Body of pancreas (tissue), 4 donors: ENCODE data around the gene TRAF3. TPM values are rescaled to one million over a fixed set of nuclear protein-coding genes. Genes with fewer than 3 reads are reported as not detected.
"Not testable (repeated sequence)": the region's sequence is repeated elsewhere in the genome, so short reads cannot be mapped to it uniquely, and the experiment has no call there.

Experiments
- ATAC-seq: fragments of 150-250 bp; one replicate; pipeline ENCODE4 v1.9.1; 2016
- DNase-seq, 4 donors: peaks; one replicate each; pipeline ENCODE4 v3.0.0-alpha.2; 2019
- H3K27ac ChIP-seq, 4 donors: fragments of 200-600 bp; sonication (generic); 1 replicate in 3 of 4; 2 replicates in 1 of 4; pipeline versions ENCODE4 v1.5.1 to v1.6.1; 2016 to 2019; ENCODE audit warnings: mild to moderate bottlenecking in 1 of 4, mixed read lengths in 1 of 4, moderate library complexity in 1 of 4
- H3K27me3 ChIP-seq, 2 donors: fragments of 200-600 bp; sonication (generic); one replicate each; pipeline ENCODE4 v1.6.0; 2016; ENCODE audit warnings: mild to moderate bottlenecking in 1 of 2
- H3K36me3 ChIP-seq, 2 donors: fragments of 200-600 bp; sonication (generic); replicated peaks in 1 of 2; 2 replicates each; pipeline ENCODE4 v1.5.1; 2016; ENCODE audit warnings: low read depth in 2 of 2; ENCODE audit not compliant: insufficient read depth in 1 of 2
- H3K4me1 ChIP-seq: fragments of 200-600 bp; sonication (generic); one replicate; pipeline ENCODE4 v1.6.0; 2016
- H3K4me3 ChIP-seq, 2 donors: fragments of 200-600 bp; sonication (generic); 1 replicate in 1 of 2; 2 replicates in 1 of 2; pipeline ENCODE4 v1.5.1; 2016 to 2019
- H3K9me3 ChIP-seq, 3 donors: fragments of 200-600 bp; sonication (generic); 1 replicate in 2 of 3; 2 replicates in 1 of 3; pipeline ENCODE4 v1.5.1; 2016
- POLR2A ChIP-seq, 3 donors: fragments of 450-650 bp; IDR thresholded peaks; one replicate each; pipeline ENCODE4 v1.6.1; 2016; ENCODE audit warnings: antibody characterized with exemption in 3 of 3, mild to moderate bottlenecking in 2 of 3
- WGBS, 2 donors: methylation state at CpG; one replicate each; pipeline ENCODE4 v1.1.5; 2017; 5-methylcytosine and 5-hydroxymethylcytosine counted together
- intact Hi-C: fragments of 100-400 bp; cut with DNase I; formaldehyde crosslinking; loops from one replicate; pipeline ENCODE4 v1.15.1; 2023
- total RNA-seq, 2 donors: library from RNA; depleted of rRNA; stranded (reverse); fragments of >200 nt; gene quantifications; one replicate each; pipeline ENCODE4 v1.1.0, GENCODE V29; 2016
- TF ChIP-seq, protein P1 (sequence below), 7 experiments: fragments of 450-650 bp in 4 of 7; fragments of 200-600 bp in 3 of 7; sonication (generic) in 3 of 7; IDR thresholded peaks; one replicate each; pipeline ENCODE4 v1.5.1; 2016 to 2019; ENCODE audit warnings: antibody characterized with exemption in 7 of 7

The TRAF3 gene
- total RNA-seq, 2 donors from 2014 or later: 10.4 to 22.7 TPM

DNA sequence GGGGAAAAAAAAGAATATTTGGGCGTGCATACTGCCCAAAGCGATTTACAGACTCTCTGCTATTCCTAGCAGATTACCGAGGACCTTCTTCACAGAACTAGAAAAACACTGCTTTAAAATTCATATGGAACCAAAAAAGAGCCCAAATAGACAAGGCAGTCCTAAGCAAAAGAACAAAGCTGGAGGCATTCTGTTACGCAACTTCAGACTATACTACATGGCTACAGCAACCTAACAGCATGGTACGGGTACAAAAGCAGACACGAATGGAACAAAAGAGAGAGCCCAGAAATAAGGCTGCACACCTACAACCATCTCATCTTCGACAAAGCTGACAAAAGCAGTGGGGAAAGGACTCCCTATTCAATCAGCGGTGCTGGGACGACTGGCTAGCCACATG is 56.7 kb downstream of the TRAF3 start:
- TF ChIP-seq, protein P1, sequence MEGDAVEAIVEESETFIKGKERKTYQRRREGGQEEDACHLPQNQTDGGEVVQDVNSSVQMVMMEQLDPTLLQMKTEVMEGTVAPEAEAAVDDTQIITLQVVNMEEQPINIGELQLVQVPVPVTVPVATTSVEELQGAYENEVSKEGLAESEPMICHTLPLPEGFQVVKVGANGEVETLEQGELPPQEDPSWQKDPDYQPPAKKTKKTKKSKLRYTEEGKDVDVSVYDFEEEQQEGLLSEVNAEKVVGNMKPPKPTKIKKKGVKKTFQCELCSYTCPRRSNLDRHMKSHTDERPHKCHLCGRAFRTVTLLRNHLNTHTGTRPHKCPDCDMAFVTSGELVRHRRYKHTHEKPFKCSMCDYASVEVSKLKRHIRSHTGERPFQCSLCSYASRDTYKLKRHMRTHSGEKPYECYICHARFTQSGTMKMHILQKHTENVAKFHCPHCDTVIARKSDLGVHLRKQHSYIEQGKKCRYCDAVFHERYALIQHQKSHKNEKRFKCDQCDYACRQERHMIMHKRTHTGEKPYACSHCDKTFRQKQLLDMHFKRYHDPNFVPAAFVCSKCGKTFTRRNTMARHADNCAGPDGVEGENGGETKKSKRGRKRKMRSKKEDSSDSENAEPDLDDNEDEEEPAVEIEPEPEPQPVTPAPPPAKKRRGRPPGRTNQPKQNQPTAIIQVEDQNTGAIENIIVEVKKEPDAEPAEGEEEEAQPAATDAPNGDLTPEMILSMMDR (IDR thresholded peaks at IDR 0.05): no peak
- TF ChIP-seq POLR2A (IDR thresholded peaks at IDR 0.05): no peak
- ATAC-seq (no peak), DNase-seq (no peak)
- 94% methylated on average over 9 of the region's 9 CpGs for WGBS, 2 donors
- no peaks in the 10 kb centered on the region for H3K9me3 ChIP-seq
- no peak overlapping the region for H3K27ac ChIP-seq
- H3K36me3 ChIP-seq: no peaks in the 10 kb centered on the region
- intact Hi-C loops: no loop called here
- no peaks in the 10 kb centered on the region for H3K4me1 ChIP-seq
- no peak overlapping the region for H3K4me3 ChIP-seq
- no peaks in the 10 kb centered on the region for H3K27me3 ChIP-seq

DNA sequence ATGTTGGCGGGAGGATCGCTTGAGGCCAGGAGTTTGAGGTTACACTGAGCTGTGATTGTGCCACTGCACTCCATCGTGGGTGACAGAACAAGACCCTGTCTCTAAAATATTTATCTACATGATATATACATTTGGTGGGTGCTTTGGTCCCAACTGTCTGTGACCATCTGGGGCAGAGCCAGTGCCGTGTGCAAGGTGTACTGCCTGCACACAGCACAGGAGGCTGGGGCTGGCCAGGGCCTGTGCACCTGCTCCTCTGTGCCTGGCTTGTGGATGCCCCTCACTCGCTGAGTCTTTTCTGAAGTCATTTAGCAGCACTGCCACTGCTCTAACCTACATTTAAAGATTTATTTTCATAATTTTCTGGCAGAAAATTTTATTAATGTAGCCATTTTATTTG is 58.7 kb downstream of the TRAF3 start:
- H3K27me3 ChIP-seq: no peaks in the 10 kb centered on the region
- DNase-seq (no peak), ATAC-seq (no peak)
- H3K4me1 ChIP-seq: no peaks in the 10 kb centered on the region
- no peak overlapping the region for H3K27ac ChIP-seq
- no peaks in the 10 kb centered on the region for H3K9me3 ChIP-seq
- 93% methylated on average over 5 of the region's 5 CpGs for WGBS, 2 donors
- no peak overlapping the region for H3K4me3 ChIP-seq
- H3K36me3 ChIP-seq: no peaks in the 10 kb centered on the region
- no peak for TF ChIP-seq POLR2A (IDR thresholded peaks at IDR 0.05)
- TF ChIP-seq, protein P1 (IDR thresholded peaks at IDR 0.05): no peak
- intact Hi-C loops: no loop called here

DNA sequence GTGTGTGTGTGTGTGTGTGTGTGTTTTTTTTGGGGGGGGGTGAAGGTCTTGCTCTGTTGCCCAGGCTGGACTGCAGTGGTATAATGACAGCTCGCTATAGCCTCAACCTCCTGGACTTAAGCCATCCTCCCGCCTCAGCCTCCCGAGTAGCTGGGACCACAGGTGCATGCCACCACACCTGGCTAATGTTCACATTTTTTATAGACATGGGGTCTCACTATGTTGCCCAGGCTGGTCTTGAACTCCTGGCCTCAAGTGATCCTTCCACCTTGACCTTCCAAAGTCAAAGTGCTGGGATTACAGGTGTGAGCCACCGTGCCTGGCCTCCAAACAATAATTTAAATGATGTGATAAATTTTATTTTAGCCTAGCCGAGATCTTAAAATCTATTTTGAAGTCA is 59.9 kb downstream of the TRAF3 start:
- WGBS, 2 donors: 91 to 96% methylated on average over 5 of the region's 5 CpGs
- H3K27me3 ChIP-seq, H3K4me1 ChIP-seq, H3K27ac ChIP-seq, H3K4me3 ChIP-seq, intact Hi-C loops, DNase-seq, H3K36me3 ChIP-seq, H3K9me3 ChIP-seq, ATAC-seq: not testable (repeated sequence)

DNA sequence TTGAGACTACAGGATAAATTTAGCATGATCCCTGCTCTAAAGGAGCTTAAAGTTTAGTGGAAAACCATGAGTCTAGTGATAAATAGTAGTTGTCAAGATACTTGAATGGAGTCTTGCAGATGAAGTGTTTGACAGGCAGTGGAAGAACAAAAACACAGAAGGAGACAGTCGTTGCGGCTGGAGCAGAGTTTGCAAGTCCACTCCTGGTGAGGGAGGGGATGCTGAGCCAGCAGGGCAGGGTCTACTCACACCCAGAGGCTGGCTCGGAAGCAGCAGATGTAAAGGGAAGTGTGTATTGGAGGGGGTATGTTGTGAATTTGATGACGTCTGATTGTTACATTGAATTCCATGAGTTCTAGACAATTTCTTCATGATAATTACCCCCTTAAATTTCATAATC is 61.3 kb downstream of the TRAF3 start:
- intact Hi-C loops: no loop called here
- WGBS, 2 donors: 76 to 80% methylated on average over 4 of the region's 4 CpGs
- no peak overlapping the region for H3K4me3 ChIP-seq
- no peak overlapping the region for H3K27ac ChIP-seq
- H3K27me3 ChIP-seq: no peaks in the 10 kb centered on the region
- DNase-seq (no peak), ATAC-seq (no peak)
- no peaks in the 10 kb centered on the region for H3K36me3 ChIP-seq
- no peaks in the 10 kb centered on the region for H3K9me3 ChIP-seq
- H3K4me1 ChIP-seq: no peaks in the 10 kb centered on the region
- TF ChIP-seq POLR2A (IDR thresholded peaks at IDR 0.05): no peak
- TF ChIP-seq, protein P1 (IDR thresholded peaks at IDR 0.05): no peak

DNA sequence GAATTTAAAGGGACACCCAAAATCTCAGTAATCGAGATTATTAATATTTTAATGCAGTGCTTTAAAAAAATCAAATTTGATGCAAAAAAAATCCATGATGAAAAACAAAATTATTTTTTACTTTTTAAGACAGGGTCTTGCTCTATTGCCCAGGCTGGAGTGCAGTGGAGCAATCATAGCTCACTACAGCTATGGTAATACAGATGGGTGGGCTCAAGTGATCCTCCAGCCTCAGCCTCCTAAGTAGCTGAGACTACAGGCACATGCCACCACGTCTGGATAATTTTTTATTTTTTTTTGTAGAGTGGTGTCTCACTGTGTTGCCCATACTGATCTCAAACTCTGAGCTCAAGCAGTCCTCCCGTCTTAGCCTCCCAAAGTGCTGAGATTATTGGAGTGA is 62.9 kb downstream of the TRAF3 start:
- H3K4me3 ChIP-seq: no peak overlapping the region
- WGBS, 2 donors: 80 to 82% methylated on average over 3 of the region's 3 CpGs
- ATAC-seq (no peak), DNase-seq (no peak)
- H3K27ac ChIP-seq: no peak overlapping the region
- intact Hi-C loops: no loop called here
- no peaks in the 10 kb centered on the region for H3K9me3 ChIP-seq
- no peaks in the 10 kb centered on the region for H3K36me3 ChIP-seq
- no peaks in the 10 kb centered on the region for H3K27me3 ChIP-seq
- no peak for TF ChIP-seq POLR2A (IDR thresholded peaks at IDR 0.05)
- TF ChIP-seq, protein P1 (IDR thresholded peaks at IDR 0.05): no peak
- H3K4me1 ChIP-seq: no peaks in the 10 kb centered on the region
